Esophagus squamous epithelium (tissue), 4 donors: ENCODE data around the gene NTMT2.

Experiments
- POLR2A ChIP-seq, 4 donors: fragments of 450-650 bp; IDR thresholded peaks; one replicate each; pipeline ENCODE4 v1.6.1; 2017; ENCODE audit warnings: antibody characterized with exemption in 4 of 4, mild to moderate bottlenecking in 4 of 4, moderate library complexity in 3 of 4
- TF ChIP-seq, protein P1 (sequence below), 6 experiments: fragments of 450-650 bp in 4 of 6; fragments of 200-600 bp in 2 of 6; sonication (generic) in 2 of 6; IDR thresholded peaks; one replicate each; pipeline ENCODE4 v1.5.1; 2016 to 2019; ENCODE audit warnings: antibody characterized with exemption in 6 of 6, mild to moderate bottlenecking in 4 of 6, moderate library complexity in 4 of 6

DNA sequence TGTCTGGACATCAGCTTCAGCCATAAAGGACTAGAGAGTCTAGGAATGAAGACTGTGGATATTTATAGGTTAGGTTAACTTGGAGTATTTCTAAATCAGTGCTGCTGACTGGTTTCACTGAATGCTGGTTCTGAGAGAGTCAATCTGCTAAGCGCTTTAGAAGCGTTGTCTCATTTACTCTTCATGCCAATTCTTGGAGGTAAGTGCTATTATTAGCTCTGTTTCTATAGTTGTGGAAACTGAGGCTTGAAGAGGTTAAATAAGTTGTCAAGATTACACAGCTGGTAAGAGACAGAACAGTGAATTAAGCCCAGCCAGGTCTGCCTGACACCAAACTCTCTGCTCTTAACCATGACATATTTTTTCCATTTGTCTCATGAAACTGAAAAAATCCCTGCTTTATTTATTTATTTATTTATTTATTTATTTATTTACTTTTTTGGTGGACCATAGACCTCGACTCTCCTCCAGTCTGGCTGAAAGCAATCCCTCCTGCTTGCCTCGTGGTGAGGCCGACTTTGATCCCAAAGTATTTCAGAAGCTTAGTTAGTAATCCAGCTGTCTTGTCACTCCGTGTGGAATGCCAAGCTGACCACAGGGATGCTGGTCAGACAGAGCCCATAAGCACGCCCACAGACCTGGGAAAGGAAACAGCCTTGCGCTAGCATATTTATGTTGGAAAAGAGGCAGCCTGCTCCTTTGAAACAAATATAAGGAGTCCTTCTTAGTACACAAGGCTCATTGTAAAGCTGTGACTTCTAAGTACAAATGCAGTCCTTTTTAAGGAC, 16.9 kb downstream of the NTMT2 start:
- no peak for TF ChIP-seq POLR2A (IDR thresholded peaks at IDR 0.05)
- TF ChIP-seq, protein P1, sequence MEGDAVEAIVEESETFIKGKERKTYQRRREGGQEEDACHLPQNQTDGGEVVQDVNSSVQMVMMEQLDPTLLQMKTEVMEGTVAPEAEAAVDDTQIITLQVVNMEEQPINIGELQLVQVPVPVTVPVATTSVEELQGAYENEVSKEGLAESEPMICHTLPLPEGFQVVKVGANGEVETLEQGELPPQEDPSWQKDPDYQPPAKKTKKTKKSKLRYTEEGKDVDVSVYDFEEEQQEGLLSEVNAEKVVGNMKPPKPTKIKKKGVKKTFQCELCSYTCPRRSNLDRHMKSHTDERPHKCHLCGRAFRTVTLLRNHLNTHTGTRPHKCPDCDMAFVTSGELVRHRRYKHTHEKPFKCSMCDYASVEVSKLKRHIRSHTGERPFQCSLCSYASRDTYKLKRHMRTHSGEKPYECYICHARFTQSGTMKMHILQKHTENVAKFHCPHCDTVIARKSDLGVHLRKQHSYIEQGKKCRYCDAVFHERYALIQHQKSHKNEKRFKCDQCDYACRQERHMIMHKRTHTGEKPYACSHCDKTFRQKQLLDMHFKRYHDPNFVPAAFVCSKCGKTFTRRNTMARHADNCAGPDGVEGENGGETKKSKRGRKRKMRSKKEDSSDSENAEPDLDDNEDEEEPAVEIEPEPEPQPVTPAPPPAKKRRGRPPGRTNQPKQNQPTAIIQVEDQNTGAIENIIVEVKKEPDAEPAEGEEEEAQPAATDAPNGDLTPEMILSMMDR (IDR thresholded peaks at IDR 0.05) = no peak
